GM12873 (cell line): ENCODE measurements around the gene SLAMF7.

Experiments used
- TF ChIP-seq, protein P1 (sequence below): IDR thresholded peaks from 2 replicates; pipeline ENCODE4 v1.5.1; 2012; ENCODE audit warnings: low read depth, mild to moderate bottlenecking, moderate library complexity, low read length, control low read depth; ENCODE audit not compliant: insufficient read depth; ENCODE audit errors: missing control alignments

The SLAMF7 gene

GRCh38 chr1:160708118-160708517, 30.9 kb upstream of the SLAMF7 start:
- TF ChIP-seq, protein P1, sequence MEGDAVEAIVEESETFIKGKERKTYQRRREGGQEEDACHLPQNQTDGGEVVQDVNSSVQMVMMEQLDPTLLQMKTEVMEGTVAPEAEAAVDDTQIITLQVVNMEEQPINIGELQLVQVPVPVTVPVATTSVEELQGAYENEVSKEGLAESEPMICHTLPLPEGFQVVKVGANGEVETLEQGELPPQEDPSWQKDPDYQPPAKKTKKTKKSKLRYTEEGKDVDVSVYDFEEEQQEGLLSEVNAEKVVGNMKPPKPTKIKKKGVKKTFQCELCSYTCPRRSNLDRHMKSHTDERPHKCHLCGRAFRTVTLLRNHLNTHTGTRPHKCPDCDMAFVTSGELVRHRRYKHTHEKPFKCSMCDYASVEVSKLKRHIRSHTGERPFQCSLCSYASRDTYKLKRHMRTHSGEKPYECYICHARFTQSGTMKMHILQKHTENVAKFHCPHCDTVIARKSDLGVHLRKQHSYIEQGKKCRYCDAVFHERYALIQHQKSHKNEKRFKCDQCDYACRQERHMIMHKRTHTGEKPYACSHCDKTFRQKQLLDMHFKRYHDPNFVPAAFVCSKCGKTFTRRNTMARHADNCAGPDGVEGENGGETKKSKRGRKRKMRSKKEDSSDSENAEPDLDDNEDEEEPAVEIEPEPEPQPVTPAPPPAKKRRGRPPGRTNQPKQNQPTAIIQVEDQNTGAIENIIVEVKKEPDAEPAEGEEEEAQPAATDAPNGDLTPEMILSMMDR: no peak

DNA sequence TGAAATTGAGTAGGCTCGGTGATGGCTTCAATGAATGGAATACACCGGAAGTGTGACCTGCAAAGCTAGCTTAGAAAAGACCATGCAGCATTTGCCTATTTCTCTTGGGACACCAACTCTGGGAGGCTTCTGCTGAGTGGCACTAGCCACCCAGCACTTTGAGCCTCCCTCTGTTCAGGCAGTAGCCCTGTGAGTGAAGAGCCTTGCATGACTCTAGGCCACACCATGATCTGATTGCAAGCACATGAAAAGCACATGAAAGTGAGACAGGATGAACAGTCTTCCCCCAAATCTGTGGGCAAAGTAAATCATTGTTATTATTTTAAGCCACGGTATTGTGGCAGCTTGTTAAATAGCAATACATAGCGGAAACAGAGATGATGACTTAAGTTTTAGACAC, 30.2 kb upstream of the SLAMF7 start:
- TF ChIP-seq, protein P1: no peak

- TF ChIP-seq, protein P1: no peak
These were observed 29.3 kb upstream of the SLAMF7 start for GRCh38 chr1:160709715-160710114.

DNA sequence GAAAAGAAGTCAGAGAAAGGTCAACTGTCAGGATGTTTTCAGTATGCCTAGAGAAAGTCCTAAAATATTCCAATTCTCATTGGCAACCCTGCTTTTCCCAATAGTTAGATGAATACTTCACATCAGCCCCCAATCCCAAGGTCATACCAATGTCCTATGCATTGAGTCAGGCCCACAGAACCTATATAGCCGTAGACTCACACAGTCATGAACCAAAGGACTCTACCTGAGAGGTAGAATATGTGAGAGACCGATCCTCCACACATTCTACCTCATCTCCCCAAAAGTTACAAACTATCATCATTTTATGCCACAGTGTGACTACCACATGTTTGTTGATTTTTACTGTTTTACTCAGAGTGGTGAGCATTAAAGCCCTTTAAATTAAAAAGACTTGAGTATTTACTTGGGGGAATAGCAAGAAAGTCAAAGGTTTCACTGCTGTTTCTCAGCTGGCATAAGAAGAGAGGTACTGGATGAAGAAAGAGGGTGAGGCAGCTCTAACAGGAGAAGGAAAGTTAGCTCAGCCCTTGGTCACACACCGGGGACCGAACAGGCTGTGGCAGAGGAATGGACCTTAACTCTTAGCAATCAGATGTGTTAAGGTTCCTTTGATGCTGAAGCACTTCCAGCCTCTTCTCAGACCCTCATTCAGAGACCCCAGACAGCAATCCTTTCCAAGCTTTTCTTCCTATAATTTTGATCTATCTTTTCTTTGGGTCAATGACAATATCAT, 28.4 kb upstream of the SLAMF7 start:
- TF ChIP-seq, protein P1: no peak

DNA sequence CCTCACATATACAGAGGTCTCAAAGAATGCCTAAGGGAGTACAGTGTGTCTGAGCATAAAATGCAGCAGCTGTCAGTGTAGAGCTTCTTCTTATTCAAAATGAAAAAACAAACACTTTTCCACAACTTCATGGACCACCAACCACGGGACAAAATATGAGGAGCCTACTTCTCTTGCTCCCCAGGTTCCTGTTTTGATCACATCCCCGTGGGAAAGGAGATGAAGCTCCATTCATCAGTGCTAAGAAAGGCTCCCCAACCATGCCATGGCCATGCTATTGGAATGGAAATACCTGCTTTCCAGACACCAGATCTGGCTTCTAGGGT, 27.8 kb upstream of the SLAMF7 start:
- TF ChIP-seq, protein P1: no peak

GRCh38 chr1:160711602-160712311, 27.3 kb upstream of the SLAMF7 start, which contains the start of gene CD48:
TSS of gene CD48 (minus strand) at chr1:160711822. CDS start at chr1:160711763, 59 bp downstream.
- TF ChIP-seq, protein P1: no peak

- TF ChIP-seq, protein P1: no peak
These were observed 25.9 kb upstream of the SLAMF7 start for GRCh38 chr1:160713161-160713560.
